22Rv1 (cell line): ENCODE measurements around the gene ASGR2.

Experiments
- H3K27ac ChIP-seq: fragments of 450-650 bp; 2 replicates; pipeline ENCODE4 v1.5.1; 2017
- ZFX ChIP-seq: fragments of 450-650 bp; IDR thresholded peaks from 2 replicates; pipeline ENCODE4 v1.6.1; 2017; ENCODE audit warnings: antibody characterized with exemption, borderline replicate concordance
- TF ChIP-seq, protein P1 (sequence below): fragments of 450-650 bp; IDR thresholded peaks from 2 replicates; pipeline ENCODE4 v1.5.1; 2017; ENCODE audit warnings: mild to moderate bottlenecking

ASGR2 gene

DNA sequence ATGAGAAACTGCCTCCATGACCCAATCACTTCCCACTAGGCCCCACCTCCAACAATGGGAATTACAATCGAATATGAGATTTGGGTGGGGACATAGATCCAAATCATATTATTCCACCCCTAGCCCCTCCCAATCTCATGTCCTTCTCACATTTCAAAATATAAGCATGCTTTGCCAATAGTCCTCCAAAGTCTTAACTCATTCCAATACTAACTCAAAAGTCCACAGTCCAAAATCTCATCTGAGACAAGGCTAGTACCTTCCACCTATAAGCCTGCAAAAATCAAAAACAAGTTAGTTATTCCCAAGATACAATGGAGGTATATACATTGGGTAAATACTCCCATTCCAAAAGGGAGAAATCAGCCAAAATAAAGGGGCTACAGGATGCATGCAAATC, 47.4 kb downstream of the ASGR2 start:
- TF ChIP-seq ZFX: no peak
- no peak overlapping the region for H3K27ac ChIP-seq

DNA sequence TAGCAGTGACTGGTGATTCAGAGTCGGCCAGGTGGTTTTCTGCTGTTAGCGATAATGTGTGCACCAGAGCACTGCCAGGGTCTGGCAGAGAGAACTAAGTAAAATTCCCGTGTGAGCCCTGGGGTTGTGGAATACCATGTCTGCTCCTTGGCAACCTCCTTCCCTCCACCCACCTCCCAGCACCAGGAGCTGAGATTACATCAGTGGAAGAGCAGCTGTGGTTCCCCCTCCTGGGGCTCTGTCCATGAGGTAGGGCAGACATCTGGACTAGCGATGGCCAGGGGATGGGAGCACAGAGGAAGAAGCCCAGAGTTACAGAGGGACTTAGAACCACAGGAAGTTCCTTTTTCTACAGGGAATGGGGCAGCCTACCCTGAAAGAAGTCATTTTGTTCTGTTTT, 50.4 kb downstream of the ASGR2 start:
- H3K27ac ChIP-seq: no peak overlapping the region
- TF ChIP-seq, protein P1, sequence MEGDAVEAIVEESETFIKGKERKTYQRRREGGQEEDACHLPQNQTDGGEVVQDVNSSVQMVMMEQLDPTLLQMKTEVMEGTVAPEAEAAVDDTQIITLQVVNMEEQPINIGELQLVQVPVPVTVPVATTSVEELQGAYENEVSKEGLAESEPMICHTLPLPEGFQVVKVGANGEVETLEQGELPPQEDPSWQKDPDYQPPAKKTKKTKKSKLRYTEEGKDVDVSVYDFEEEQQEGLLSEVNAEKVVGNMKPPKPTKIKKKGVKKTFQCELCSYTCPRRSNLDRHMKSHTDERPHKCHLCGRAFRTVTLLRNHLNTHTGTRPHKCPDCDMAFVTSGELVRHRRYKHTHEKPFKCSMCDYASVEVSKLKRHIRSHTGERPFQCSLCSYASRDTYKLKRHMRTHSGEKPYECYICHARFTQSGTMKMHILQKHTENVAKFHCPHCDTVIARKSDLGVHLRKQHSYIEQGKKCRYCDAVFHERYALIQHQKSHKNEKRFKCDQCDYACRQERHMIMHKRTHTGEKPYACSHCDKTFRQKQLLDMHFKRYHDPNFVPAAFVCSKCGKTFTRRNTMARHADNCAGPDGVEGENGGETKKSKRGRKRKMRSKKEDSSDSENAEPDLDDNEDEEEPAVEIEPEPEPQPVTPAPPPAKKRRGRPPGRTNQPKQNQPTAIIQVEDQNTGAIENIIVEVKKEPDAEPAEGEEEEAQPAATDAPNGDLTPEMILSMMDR: no peak
- TF ChIP-seq ZFX: no peak

DNA sequence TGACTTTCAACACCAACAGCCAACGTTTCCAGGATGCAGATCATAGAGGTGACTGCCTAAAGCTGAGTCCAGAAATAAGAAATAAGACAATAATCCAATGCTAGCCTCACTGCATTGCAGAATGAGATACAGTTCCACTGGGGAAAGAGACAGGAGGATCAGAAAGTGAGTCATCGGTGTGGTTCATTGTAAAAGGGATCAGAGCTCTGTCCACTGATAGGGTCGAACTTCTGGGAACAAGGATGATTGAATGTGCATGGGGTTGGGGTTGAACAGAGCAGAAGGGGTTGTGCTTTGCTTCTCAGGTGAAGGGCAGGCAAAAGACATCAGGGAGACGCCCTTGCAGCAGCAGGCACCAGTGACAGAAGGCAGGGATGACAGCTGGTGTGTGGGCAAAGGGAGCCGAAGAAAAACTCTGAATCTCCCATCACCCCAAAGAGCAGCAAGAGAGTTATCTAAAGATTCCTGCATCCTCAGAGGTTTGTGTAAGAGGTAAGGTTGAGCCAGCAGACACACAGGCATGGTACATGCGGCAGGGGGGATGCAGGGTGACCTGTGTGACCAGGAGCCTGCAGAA, 51.0 kb downstream of the ASGR2 start:
- no peak for TF ChIP-seq ZFX
- TF ChIP-seq, protein P1: no peak
- H3K27ac ChIP-seq: no peak overlapping the region

DNA sequence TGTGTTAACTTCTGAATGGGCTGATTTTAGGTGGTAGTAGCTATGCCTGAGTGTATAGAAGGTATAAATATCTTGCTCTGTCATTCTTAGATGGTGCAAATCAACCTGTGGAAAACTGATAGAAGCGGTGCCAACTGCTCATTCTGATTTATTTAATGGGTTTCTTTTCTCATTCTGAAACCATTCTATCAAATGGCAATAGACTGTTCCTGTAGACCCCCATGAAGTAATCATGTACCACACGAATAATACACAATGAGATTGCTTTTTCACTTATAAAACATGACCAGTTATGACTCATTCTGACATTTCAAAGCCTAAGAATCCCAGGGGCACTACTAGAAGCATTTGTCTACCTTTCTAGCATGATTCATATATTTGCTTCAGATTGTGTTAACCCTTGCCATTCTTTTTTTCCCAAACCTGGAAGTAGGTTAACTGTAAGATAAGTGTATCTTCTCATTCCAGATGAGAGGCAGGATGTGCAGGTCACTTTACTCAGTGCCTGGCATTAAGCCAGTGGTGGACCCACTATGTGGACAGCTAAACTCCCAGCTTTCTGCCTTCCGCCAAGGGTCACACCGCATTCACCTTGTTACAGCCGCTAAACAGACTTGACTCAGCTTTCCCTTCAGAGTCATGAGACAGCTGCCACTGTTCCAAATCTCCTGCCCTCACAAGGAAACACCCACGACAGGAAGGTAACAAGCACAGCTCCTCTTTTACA, 54.3 kb downstream of the ASGR2 start:
- no peak overlapping the region for H3K27ac ChIP-seq

DNA sequence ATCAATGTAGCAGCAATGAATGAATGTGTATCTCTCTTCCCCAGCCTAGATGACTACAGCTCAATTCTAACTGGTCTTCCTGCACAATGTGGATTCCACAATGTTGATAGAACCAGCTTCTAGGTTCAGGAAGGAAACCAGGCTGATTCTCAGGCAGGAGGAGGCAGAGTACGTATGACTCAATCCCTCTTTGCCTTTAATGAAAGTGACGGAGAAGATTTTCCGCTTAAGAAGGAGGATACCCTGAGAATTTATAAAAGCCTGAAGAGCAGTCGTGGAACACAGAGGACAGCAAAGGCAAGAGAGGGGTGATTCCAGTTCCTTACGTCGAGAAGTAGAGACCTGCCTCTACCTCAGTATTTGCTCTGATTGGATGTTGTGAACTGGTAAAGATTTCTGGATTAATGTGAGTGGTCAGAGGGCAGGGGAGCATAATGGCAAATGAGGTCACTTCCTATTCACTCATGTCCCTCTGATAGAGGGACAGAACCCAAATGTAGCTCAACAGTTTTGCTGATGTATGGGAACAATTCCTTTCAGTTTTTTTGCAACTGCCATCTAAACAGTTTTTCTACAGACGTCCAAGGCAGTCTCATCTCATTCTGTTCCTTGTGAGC, 55.7 kb downstream of the ASGR2 start:
- no peak overlapping the region for H3K27ac ChIP-seq
- TF ChIP-seq ZFX: no peak
- TF ChIP-seq, protein P1: no peak

More for the DNA sequence above, 54.3 kb downstream of the ASGR2 start:
- TF ChIP-seq ZFX: no peak
- TF ChIP-seq, protein P1: no peak

DNA sequence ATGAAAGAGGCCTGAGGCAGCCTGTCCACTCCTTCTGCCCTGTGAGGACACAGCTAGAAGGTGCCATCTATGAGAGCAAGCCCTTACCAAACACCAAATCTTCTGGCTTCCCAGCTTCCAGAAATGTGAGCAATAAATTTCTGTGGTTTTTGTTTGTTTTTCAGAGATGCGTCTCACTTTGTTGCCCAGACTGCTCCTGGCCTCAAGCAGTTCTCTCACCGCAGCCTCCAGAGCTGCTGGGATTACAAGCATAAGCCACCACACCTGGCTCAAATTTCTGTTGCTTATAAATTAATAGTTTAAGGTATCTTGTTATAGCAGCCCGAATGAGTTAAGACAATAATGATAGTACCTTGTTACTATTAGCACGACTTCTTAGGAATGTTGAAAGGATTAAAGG, 58.2 kb downstream of the ASGR2 start:
- TF ChIP-seq ZFX: no peak
- TF ChIP-seq, protein P1: no peak
- H3K27ac ChIP-seq: no peak overlapping the region
